Hematopoietic multipotent progenitor cell (in vitro differentiated cells): ENCODE measurements around the gene RERE. TPM values are rescaled to one million over a fixed set of nuclear protein-coding genes. Genes with fewer than 3 reads are reported as not detected.

Source experiments
- DNase-seq, 3 donors: peaks; one replicate each; pipeline ENCODE4 v3.0.0-alpha.2; 2011 to 2015; ENCODE audit warnings: low read depth in 2 of 3, low spot score in 2 of 3
- total RNA-seq: library from RNA; depleted of rRNA; stranded (reverse); fragments of >200 nt; gene quantifications from one replicate; pipeline ENCODE4 v1.2.3, GENCODE V29; 2012

Gene RERE
- total RNA-seq, 1 donor, result 61.9 TPM

- DNase-seq, result no peak
Observed at GRCh38 chr1:8497210-8497819, 320.1 kb downstream of the RERE start.

- DNase-seq, result no peak
Observed at GRCh38 chr1:8496473-8496872, 321.0 kb downstream of the RERE start.

- DNase-seq, result no peak
Observed at GRCh38 chr1:8495928-8496401, 321.5 kb downstream of the RERE start.

GRCh38 chr1:8494681-8495080, 322.8 kb downstream of the RERE start:
- DNase-seq, result no peak

- DNase-seq, result no peak
Observed at GRCh38 chr1:8493916-8494540, 323.4 kb downstream of the RERE start.

GRCh38 chr1:8487249-8487648, 330.2 kb downstream of the RERE start:
- DNase-seq, result no peak

GRCh38 chr1:8486047-8486446, 331.4 kb downstream of the RERE start:
- no peak for DNase-seq

GRCh38 chr1:8483586-8483985, 333.9 kb downstream of the RERE start:
- no peak for DNase-seq

GRCh38 chr1:8482979-8483381, 334.5 kb downstream of the RERE start:
- DNase-seq, result no peak

- DNase-seq, result no peak
Observed at GRCh38 chr1:8481650-8482380, 335.6 kb downstream of the RERE start.

GRCh38 chr1:8478566-8478965, 338.9 kb downstream of the RERE start:
- DNase-seq, result no peak

- no peak for DNase-seq
Observed at GRCh38 chr1:8477983-8478362, 339.5 kb downstream of the RERE start.

GRCh38 chr1:8477166-8477982, 340.1 kb downstream of the RERE start:
- peak in 1 of 3 donors; percentile 35 for DNase-seq

GRCh38 chr1:8476006-8476405, 341.4 kb downstream of the RERE start:
- DNase-seq, result no peak

GRCh38 chr1:8474369-8474768, 343.1 kb downstream of the RERE start:
- DNase-seq, result no peak

GRCh38 chr1:8473891-8474300, 343.5 kb downstream of the RERE start:
- no peak for DNase-seq

GRCh38 chr1:8473121-8473875, 344.1 kb downstream of the RERE start:
- no peak for DNase-seq

- no peak for DNase-seq
Observed at GRCh38 chr1:8472668-8473067, 344.8 kb downstream of the RERE start.

- no peak for DNase-seq
Observed at GRCh38 chr1:8471451-8471850, 346.0 kb downstream of the RERE start.

- DNase-seq, result no peak
Observed at GRCh38 chr1:8468751-8469150, 348.7 kb downstream of the RERE start.
